Thymus (tissue), 11 donors: ENCODE measurements around the gene RNF146. TPM values are rescaled to one million over a fixed set of nuclear protein-coding genes. Genes with fewer than 3 reads are reported as not detected.
A peak's percentile ranks its signal among the peaks of the same experiment; 100 is the strongest.

ENCODE experiments used
- DNase-seq, 9 donors: peaks; one replicate each; pipeline ENCODE4 v3.0.0-alpha.2; 2013; ENCODE audit warnings: low spot score in 9 of 9, low read depth in 6 of 9, missing footprints in 1 of 9
- H3K27ac ChIP-seq, 2 donors: one replicate each; pipeline ENCODE4 v1.5.1; 2013; ENCODE audit warnings: control low read depth in 1 of 2, low read depth in 1 of 2, low read length in 1 of 2, mild to moderate bottlenecking in 1 of 2, moderate library complexity in 1 of 2
- H3K27me3 ChIP-seq, 2 donors: one replicate each; pipeline ENCODE4 v1.5.1; 2013; ENCODE audit warnings: low read length in 1 of 2; ENCODE audit not compliant: control insufficient read depth in 2 of 2, insufficient read depth in 1 of 2
- H3K36me3 ChIP-seq, 2 donors: one replicate each; pipeline ENCODE4 v1.5.1; 2013; ENCODE audit warnings: low read length in 1 of 2, mild to moderate bottlenecking in 1 of 2, moderate library complexity in 1 of 2; ENCODE audit not compliant: control insufficient read depth in 2 of 2, insufficient read depth in 2 of 2
- H3K4me1 ChIP-seq, 2 donors: one replicate each; pipeline ENCODE4 v1.5.1; 2013; ENCODE audit warnings: low read length in 2 of 2; ENCODE audit not compliant: control insufficient read depth in 2 of 2, insufficient read depth in 2 of 2
- H3K4me3 ChIP-seq, 2 donors: one replicate each; pipeline ENCODE4 v1.5.1; 2013; ENCODE audit warnings: low read length in 2 of 2, control low read depth in 1 of 2, mild to moderate bottlenecking in 1 of 2
- H3K9me3 ChIP-seq, 2 donors: one replicate each; pipeline ENCODE4 v1.5.1; 2013; ENCODE audit warnings: low read length in 1 of 2, mild to moderate bottlenecking in 1 of 2; ENCODE audit not compliant: control insufficient read depth in 2 of 2, insufficient read depth in 1 of 2
- WGBS: extraction: QIAGEN DNeasy Blood & Tissue Kit; methylation state at CpG from one replicate; pipeline ENCODE4 v1.1.7; 2013; 5-methylcytosine and 5-hydroxymethylcytosine counted together
- polyA plus RNA-seq: library from polyadenylated mRNA; stranded (reverse); fragments of 200-250 nt; gene quantifications from one replicate; pipeline ENCODE4 v1.2.3, GENCODE V29; 2013
- total RNA-seq: library from RNA; stranded (reverse); fragments of 120-200 nt; gene quantifications from one replicate; pipeline ENCODE4 v1.2.4, GENCODE V29; 2013
- donor health status: healthy.

The RNF146 gene
- total and polyA plus RNA-seq, 2 donors: 23.5 to 48.4 TPM

DNA sequence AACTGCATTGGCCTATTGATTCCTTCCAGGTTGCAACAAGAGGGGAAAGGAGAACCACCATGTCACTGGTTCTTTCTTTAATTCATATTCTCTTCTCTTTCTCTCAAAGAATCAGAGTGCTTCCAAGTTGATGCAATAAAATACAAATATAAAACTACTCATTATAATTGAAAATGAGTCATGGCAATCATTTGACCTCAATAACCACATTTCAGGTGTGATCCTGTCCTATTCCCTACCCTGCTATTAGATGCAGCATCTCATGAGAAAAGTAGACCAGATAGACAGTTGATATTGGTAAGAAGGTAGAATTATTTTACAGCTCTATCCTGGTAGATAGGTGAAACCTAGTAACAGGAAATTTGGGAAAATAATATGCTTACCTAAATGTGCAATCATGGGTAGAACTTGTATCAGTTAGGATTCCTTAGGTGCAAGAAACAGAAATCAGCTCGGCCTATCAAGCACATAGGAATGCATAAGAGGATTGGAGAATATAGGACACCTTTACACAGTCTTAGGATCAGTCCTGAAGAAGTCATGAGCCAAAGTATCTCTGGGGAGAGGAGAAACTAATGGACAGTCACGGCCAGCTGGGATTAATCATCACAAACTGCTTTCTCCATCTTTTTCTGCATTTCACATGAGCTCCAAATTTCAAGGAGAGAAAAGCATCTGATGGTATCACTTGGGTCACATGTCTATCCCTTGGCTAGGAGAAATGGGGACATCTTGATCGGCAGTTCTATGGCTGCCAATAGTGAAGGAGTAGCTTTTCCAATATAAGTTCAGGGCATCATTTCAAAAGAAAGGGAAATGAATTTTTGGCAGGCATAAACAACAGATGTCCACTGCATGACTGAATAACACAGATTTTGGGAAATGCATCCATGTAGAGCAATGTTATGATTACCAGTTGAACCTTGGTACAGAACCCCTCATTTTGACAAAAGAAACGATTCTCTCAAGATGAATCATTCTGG lies 19.3 kb upstream of the RNF146 start:
- 88% methylated on average over 4 of the region's 4 CpGs for WGBS

DNA sequence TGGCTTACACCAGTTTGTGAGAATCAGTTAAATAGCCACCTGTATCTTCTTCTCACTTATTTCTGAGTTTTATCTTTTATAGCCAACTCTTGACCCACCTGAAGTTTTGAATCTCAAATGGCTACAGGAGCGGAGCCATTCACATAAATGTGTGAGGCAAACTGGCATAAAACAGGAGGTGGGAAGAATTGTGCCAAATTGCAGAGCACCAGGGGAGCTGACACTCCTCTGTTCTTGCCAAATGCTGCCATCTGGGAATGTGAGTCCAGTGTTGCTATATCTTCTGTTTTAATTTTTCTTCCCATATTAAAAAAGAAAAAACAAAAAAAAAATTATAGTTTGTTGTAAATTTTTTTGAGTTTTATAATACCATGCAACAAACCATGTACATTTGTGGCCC lies 17.0 kb upstream of the RNF146 start:
- H3K27me3 ChIP-seq: no peaks in the 10 kb centered on the region
- 95% methylated on average over 1 of the region's 1 CpG for WGBS
- no peak overlapping the region for H3K4me3 ChIP-seq
- H3K27ac ChIP-seq: no peak overlapping the region
- DNase-seq: no peak
- no peaks in the 10 kb centered on the region for H3K4me1 ChIP-seq
- H3K36me3 ChIP-seq: no peaks in the 10 kb centered on the region
- no peaks in the 10 kb centered on the region for H3K9me3 ChIP-seq

More for the DNA sequence above, 19.3 kb upstream of the RNF146 start:
- no peak for DNase-seq
- Histone ChIP-seq H3K27me3 (no peaks in the 10 kb centered on the region), H3K9me3 (no peaks in the 10 kb centered on the region), H3K4me3 (no peak overlapping the region), H3K27ac (no peak overlapping the region), H3K36me3 (no peaks in the 10 kb centered on the region), H3K4me1 (no peaks in the 10 kb centered on the region)

DNA sequence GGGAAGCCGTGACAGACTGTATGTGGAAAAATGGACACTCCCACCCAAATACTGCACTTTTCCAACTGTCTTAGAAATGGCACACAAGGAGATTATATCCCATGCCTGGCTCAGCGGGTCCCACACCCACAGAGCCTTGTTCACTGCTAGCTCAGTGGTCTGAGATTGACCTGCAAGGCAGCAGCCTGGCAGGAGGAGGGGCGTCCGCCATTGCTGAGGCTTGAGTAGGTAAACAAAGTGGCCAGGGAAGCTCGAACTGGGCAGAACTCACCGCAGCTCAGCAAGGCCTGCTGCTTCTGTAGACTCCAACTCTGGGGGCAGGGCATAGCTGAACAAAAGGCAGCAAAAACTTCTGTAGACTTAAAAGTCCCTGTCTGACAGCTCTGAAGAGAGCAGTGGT lies 11.4 kb upstream of the RNF146 start:
- H3K27me3 ChIP-seq: no peaks in the 10 kb centered on the region
- WGBS: 98% methylated on average over 6 of the region's 6 CpGs
- H3K27ac ChIP-seq: no peak overlapping the region
- no peaks in the 10 kb centered on the region for H3K9me3 ChIP-seq
- H3K4me3 ChIP-seq: no peak overlapping the region
- H3K36me3 ChIP-seq: no peaks in the 10 kb centered on the region
- DNase-seq: no peak
- H3K4me1 ChIP-seq: no peaks in the 10 kb centered on the region

DNA sequence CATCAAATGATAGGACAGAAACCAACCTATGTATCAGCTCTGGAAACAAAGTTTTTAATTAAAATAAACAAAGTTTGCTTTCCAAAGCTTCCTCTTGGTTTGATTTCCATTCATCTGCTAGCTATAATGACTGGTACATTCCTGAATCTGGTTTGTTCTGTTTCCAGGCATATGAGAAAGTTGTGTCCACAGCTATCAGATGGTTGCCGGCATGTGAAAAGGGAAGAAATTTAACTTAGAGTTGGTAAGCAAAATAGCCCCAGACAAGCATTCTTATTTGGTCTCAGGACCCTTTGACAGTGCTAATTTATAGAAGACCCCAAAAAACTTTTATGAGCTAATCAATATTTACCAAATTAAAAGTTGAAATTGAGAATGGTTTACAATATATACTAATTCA lies 3.8 kb upstream of the RNF146 start:
- Histone ChIP-seq H3K4me1 (no peaks in the 10 kb centered on the region), H3K27ac (no peak overlapping the region), H3K27me3 (peaks cover 0 to 2% of the 10 kb centered on the region in 2 donors), H3K4me3 (no peak overlapping the region), H3K36me3 (no peaks in the 10 kb centered on the region), H3K9me3 (no peaks in the 10 kb centered on the region)
- DNase-seq: no peak
- WGBS: 95% methylated on average over 1 of the region's 1 CpG

DNA sequence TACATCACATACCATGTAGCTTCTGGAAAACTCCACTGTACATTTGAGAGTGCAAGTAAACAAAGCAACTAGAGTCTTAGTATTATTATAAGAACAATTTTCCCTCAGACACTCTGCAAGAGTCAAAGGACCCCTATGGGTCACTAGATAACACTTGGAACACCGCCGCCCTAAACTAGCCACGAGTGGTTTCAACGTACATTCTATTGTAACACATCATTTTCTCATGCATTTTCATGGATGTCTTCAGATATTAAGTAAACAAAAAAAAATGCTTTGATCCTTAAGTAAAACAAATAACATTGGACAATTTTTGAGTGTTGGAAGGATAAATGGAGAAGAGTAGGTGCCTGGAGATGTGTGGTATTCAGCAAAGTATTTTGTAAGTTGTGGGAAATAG lies 3.2 kb upstream of the RNF146 start:
- DNase-seq: no peak
- no peaks in the 10 kb centered on the region for H3K9me3 ChIP-seq
- peaks cover 0 to 2% of the 10 kb centered on the region in 2 donors for H3K27me3 ChIP-seq
- H3K4me1 ChIP-seq: peaks cover 0 to 3% of the 10 kb centered on the region in 2 donors
- H3K36me3 ChIP-seq: no peaks in the 10 kb centered on the region
- no peak overlapping the region for H3K27ac ChIP-seq
- WGBS: 75% methylated on average over 4 of the region's 4 CpGs
- H3K4me3 ChIP-seq: no peak overlapping the region

DNA sequence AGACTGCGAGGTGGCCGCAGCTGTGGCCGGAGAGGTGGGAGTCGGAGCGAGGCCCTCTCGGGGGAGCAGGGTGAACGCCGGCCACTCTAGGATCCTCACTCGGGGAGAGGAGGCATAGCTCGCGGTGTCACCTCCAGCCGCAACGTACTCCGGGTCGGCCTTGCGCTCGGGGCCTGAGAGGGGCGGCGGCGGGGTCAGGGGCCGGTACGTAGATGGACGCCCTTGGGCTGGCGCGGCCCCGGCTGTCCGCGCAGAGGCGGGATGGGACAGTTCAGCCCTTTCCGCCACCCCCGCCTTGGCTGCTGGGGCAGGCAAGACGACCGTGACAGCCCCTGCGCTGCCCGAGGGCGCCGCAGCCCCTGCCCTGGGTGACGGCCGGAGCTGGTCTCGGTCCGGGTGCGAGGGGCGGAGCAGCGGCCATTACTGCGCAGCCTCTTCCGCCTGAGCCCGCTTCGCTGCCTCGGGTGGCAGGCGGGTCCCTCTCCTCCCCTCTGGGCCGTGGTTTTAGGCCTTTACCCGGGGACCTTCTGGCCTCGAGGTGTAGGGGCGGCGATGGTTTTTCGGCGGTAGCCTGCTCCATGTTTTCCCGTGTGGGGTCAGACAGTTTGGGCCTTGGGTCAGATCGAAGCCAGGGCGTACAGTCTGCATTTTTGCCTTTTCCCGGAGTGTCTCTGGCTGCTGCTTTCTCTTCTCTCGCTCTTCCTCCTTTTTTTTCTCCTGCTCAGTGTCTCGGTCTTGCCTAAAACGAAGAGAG lies 405 bp downstream of the RNF146 start:
- under 1% methylated on average over 64 of the region's 64 CpGs for WGBS
- H3K4me3 ChIP-seq: peak overlapping the region; percentile 88 to 94

DNA sequence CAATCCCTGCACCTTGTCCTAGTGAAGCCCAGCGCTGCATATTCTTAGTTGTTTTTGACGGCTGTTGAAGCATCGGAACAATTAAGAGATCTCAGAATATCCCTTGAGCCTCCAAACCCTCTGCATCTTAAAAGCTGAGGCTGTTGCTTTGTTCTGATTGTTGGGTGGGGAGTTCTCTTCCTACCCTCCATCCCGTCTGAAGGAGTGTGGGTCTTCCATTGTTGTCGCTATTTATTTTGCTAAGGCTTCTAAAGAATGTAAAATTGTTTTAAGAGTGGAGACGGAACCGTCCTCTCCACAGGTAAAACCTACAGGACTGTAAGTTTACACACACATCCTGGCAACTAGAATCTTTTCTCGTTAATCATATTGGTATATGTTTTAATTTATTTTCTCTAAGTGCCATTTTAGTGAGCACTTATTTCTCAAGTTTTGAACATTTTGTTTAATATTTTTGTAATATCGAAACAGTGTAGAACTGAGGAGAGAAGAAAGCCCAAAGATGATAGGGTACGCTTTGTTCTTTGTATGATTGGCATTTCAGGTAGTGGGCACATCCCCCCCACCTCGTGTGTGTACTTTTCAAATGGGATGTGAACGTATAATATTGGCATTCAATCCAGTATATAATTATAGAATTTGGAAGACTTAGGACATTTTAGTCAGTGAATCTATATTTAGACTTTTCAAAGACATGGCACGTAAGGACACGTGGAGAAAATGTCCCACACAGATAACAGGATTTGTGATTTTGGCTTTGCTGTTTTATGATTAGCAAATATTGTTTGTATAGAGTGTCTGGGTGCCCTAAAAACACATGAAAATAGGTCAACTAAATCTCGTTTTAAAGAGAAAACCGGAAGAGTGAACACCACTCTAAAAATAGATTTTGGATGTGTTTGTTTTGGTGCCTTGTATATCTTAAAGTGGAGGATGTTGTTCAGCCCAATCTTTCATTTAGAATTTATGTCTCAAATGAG lies 1.3 kb downstream of the RNF146 start:
- peak overlapping the region; percentile 98 to 99 for H3K27ac ChIP-seq
- peaks cover 0 to 3% of the 10 kb centered on the region in 2 donors for H3K4me1 ChIP-seq
- peak overlapping the region; percentile 88 to 94 for H3K4me3 ChIP-seq
- WGBS: 4% methylated on average over 16 of the region's 16 CpGs
- peaks cover 0 to 2% of the 10 kb centered on the region in 2 donors for H3K27me3 ChIP-seq
- peak in 8 of 9 donors; percentile 6 to 65 (median 14) for DNase-seq
- no peaks in the 10 kb centered on the region for H3K9me3 ChIP-seq
- no peaks in the 10 kb centered on the region for H3K36me3 ChIP-seq

More for the DNA sequence above, 405 bp downstream of the RNF146 start:
- H3K27ac ChIP-seq: peak overlapping the region; percentile 98 to 99
- peaks cover 0 to 3% of the 10 kb centered on the region in 2 donors for H3K4me1 ChIP-seq
- peak in 8 of 9 donors; percentile 19 to 65 (median 44) for DNase-seq
- no peaks in the 10 kb centered on the region for H3K36me3 ChIP-seq
- peaks cover 0 to 2% of the 10 kb centered on the region in 2 donors for H3K27me3 ChIP-seq
- H3K9me3 ChIP-seq: no peaks in the 10 kb centered on the region

DNA sequence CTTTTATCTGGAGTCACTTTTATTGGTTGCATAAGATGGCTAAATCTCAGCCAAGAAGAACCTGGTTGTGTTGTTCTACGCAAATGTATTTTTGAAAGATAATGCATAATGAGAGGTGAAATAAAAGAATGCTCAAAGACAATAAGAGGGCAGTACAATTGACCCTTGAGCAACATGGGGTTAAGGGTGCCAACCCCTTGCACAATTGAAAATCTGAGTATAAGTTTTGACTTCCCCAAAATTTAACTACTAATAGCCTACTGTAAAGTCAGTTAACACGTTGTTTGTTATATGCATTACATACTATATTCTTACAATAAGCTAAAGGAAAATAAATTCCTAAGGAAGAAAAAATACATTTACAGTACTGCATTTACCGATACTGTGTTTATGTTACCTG lies 5.9 kb downstream of the RNF146 start:
- no peaks in the 10 kb centered on the region for H3K27me3 ChIP-seq
- no peaks in the 10 kb centered on the region for H3K9me3 ChIP-seq
- no peaks in the 10 kb centered on the region for H3K36me3 ChIP-seq
- H3K4me3 ChIP-seq: no peak overlapping the region
- WGBS: 98% methylated on average over 3 of the region's 3 CpGs
- DNase-seq: no peak
- peaks cover 0 to 3% of the 10 kb centered on the region in 2 donors for H3K4me1 ChIP-seq
- no peak overlapping the region for H3K27ac ChIP-seq
